Sigmoid colon (tissue), 7 donors: ENCODE results near the gene TBC1D16. TPM values are rescaled to one million over a fixed set of nuclear protein-coding genes. Genes with fewer than 3 reads are reported as not detected.

Experiments
- DNase-seq: peaks from one replicate; pipeline ENCODE4 v3.0.0-alpha.2; 2019
- H3K27ac ChIP-seq, 4 donors: fragments of 200-600 bp; sonication (generic); one replicate each; pipeline ENCODE4 v1.5.1; 2016 to 2019; ENCODE audit warnings: mild to moderate bottlenecking in 1 of 4
- H3K27me3 ChIP-seq, 3 donors: fragments of 200-600 bp; sonication (generic); one replicate each; pipeline ENCODE4 v1.5.1; 2019; ENCODE audit warnings: mild to moderate bottlenecking in 1 of 3
- H3K36me3 ChIP-seq, 4 donors: fragments of 200-600 bp; sonication (generic); one replicate each; pipeline ENCODE4 v1.5.1; 2016 to 2019
- H3K4me1 ChIP-seq, 4 donors: fragments of 200-600 bp; sonication (generic); one replicate each; pipeline ENCODE4 v1.5.1; 2017 to 2019
- H3K4me3 ChIP-seq, 4 donors: fragments of 200-600 bp; sonication (generic); one replicate each; pipeline ENCODE4 v1.5.1; 2017 to 2019; ENCODE audit warnings: mild to moderate bottlenecking in 2 of 4, moderate library complexity in 1 of 4
- H3K9me3 ChIP-seq, 4 donors: fragments of 200-600 bp in 3 of 4; sonication (generic) in 3 of 4; one replicate each; pipeline versions ENCODE4 v1.5.1 to v1.6.1; 2013 to 2019
- CTCF ChIP-seq, 4 experiments: fragments of 450-650 bp in 3 of 4; fragments of 200-600 bp in 1 of 4; IDR thresholded peaks; one replicate each; pipeline ENCODE4 v1.5.1; 2016 to 2019; ENCODE audit warnings: antibody characterized with exemption in 4 of 4, mild to moderate bottlenecking in 3 of 4, moderate library complexity in 2 of 4
- EP300 ChIP-seq, 4 donors: sonication (generic); formaldehyde crosslinking; IDR thresholded peaks; one replicate each; pipeline ENCODE4 v1.6.1; 2017; ENCODE audit warnings: antibody characterized with exemption in 4 of 4
- POLR2A ChIP-seq, 2 donors: fragments of 450-650 bp; IDR thresholded peaks; one replicate each; pipeline ENCODE4 v1.6.1; 2016; ENCODE audit warnings: antibody characterized with exemption in 2 of 2, mild to moderate bottlenecking in 2 of 2, moderate library complexity in 2 of 2
- POLR2AphosphoS5 ChIP-seq, 4 donors: sonication (generic); formaldehyde crosslinking; IDR thresholded peaks; one replicate each; pipeline ENCODE4 v1.6.1; 2017; ENCODE audit warnings: antibody characterized with exemption in 4 of 4
- WGBS, 2 donors: extraction: QIAGEN DNeasy Blood & Tissue Kit; methylation state at CpG; one replicate each; pipeline ENCODE4 v1.1.7; 2013; 5-methylcytosine and 5-hydroxymethylcytosine counted together
- intact Hi-C: fragments of 100-400 bp; cut with DNase I; formaldehyde crosslinking; loops from one replicate; pipeline ENCODE4 v1.15.1; 2023
- polyA plus RNA-seq, 3 donors: library from polyadenylated mRNA; stranded (reverse); fragments of 200-250 nt; gene quantifications; one replicate each; pipeline ENCODE4 v1.2.3, GENCODE V29; 2013
- total RNA-seq, 4 donors: library from RNA; depleted of rRNA; stranded (reverse); fragments of >200 nt; gene quantifications; one replicate each; pipeline ENCODE4 v1.1.0, GENCODE V29; 2016
- donor health status: healthy with polysubstance abuse.
- donor health status: Bipolar disorder and iron deficiency.
- donor health status: healthy.

The TBC1D16 gene
- total RNA-seq (10 to 100 TPM; 15.1 to 21.9 (median 16.2) TPM), polyA plus RNA-seq (10 to 100 TPM in 1 of 3 donors, 1 to 10 TPM in 2; 3.6 to 17.2 (median 4.2) TPM)

- Histone ChIP-seq H3K4me1 (peaks cover 0 to 24% (median 11%) of the 10 kb centered on the region in 4 donors), H3K27me3 (no peaks in the 10 kb centered on the region), H3K9me3 (no peaks in the 10 kb centered on the region), H3K36me3 (peaks cover 0 to 6% (median 2%) of the 10 kb centered on the region in 4 donors), H3K4me3 (peak within 1 kb of the TSS; percentile 66 to 87 (median 83)), H3K27ac (peak within 1 kb of the TSS; percentile 83 to 96 (median 94))
- 1% methylated on average over 46 of the region's 46 CpGs for WGBS, 2 donors
- intact Hi-C loops, result loop anchor here (1.0 to 5.0 kb wide), 5 partner anchors 27 to 227 kb away; partner anchors contain the start of genes GAA and RNF213
- TF ChIP-seq EP300 (IDR thresholded peaks at IDR 0.05) (no peak), POLR2A (IDR thresholded peaks at IDR 0.05) (no peak), CTCF (IDR thresholded peaks at IDR 0.05) (no peak), POLR2AphosphoS5 (IDR thresholded peaks at IDR 0.05) (no peak)
- DNase-seq, result no peak
These were observed at the start of gene TBC1D16 for GRCh38 chr17:80035687-80035936. Gene TBC1D16, minus strand, starts transcription at chr17:80035872. Its CDS starts 22,325 bp downstream, at chr17:80013547.

GRCh38 chr17:80084773-80085172, 49.1 kb upstream of the TBC1D16 start:
- no peak for DNase-seq
- Histone ChIP-seq H3K4me3 (no peak overlapping the region), H3K27me3 (no peaks in the 10 kb centered on the region), H3K27ac (no peak overlapping the region), H3K36me3 (no peaks in the 10 kb centered on the region), H3K9me3 (no peaks in the 10 kb centered on the region), H3K4me1 (peaks cover 0 to 8% (median 4%) of the 10 kb centered on the region in 4 donors)
- no peak for TF ChIP-seq EP300 (IDR thresholded peaks at IDR 0.05)
- no peak for TF ChIP-seq POLR2A (IDR thresholded peaks at IDR 0.05)
- no peak for TF ChIP-seq POLR2AphosphoS5 (IDR thresholded peaks at IDR 0.05)
- no peak for TF ChIP-seq CTCF (IDR thresholded peaks at IDR 0.05)
- intact Hi-C loops, result loop anchor here (5.0 kb wide), 1 partner anchor 77 kb away; no protein-coding TSS in a partner anchor
- 90 to 92% methylated on average over 15 of the region's 15 CpGs for WGBS, 2 donors

- no peak overlapping the region for H3K27ac ChIP-seq
- no peaks in the 10 kb centered on the region for H3K9me3 ChIP-seq
- H3K4me3 ChIP-seq, result no peak overlapping the region
- 81 to 82% methylated on average over 13 of the region's 13 CpGs for WGBS, 2 donors
- no peak for TF ChIP-seq POLR2AphosphoS5 (IDR thresholded peaks at IDR 0.05)
- intact Hi-C loops, result loop anchor here (5.0 kb wide), 1 partner anchor 76 kb away; no protein-coding TSS in a partner anchor
- no peaks in the 10 kb centered on the region for H3K27me3 ChIP-seq
- peaks cover 0 to 8% (median 4%) of the 10 kb centered on the region in 4 donors for H3K4me1 ChIP-seq
- H3K36me3 ChIP-seq, result no peaks in the 10 kb centered on the region
- DNase-seq, result no peak
These were observed 47.5 kb upstream of the TBC1D16 start for GRCh38 chr17:80083136-80083661.

GRCh38 chr17:80082403-80083135, 46.9 kb upstream of the TBC1D16 start:
- no peaks in the 10 kb centered on the region for H3K9me3 ChIP-seq
- H3K27me3 ChIP-seq, result no peaks in the 10 kb centered on the region
- 27 to 28% methylated on average over 20 of the region's 20 CpGs for WGBS, 2 donors
- peaks cover 0 to 8% (median 4%) of the 10 kb centered on the region in 4 donors for H3K4me1 ChIP-seq
- H3K36me3 ChIP-seq, result no peaks in the 10 kb centered on the region
- H3K4me3 ChIP-seq, result peak overlapping the region in 3 of 4 donors; percentile 1 to 23 (median 3)
- H3K27ac ChIP-seq, result no peak overlapping the region
- intact Hi-C loops, result loop anchor here (1.0 to 5.0 kb wide), 2 partner anchors 47 to 75 kb away; partner anchors contain the start of gene TBC1D16
- peak; percentile 58 to 77 (median 68) for TF ChIP-seq CTCF (IDR thresholded peaks at IDR 0.05)
- TF ChIP-seq POLR2A (IDR thresholded peaks at IDR 0.05), result no peak
- DNase-seq, result peak; percentile 82

GRCh38 chr17:80081596-80081995, 45.9 kb upstream of the TBC1D16 start:
- Histone ChIP-seq H3K36me3 (no peaks in the 10 kb centered on the region), H3K9me3 (no peaks in the 10 kb centered on the region), H3K27ac (no peak overlapping the region), H3K4me3 (no peak overlapping the region), H3K4me1 (peaks cover 0 to 8% (median 4%) of the 10 kb centered on the region in 4 donors), H3K27me3 (no peaks in the 10 kb centered on the region)
- intact Hi-C loops, result loop anchor here (5.0 kb wide), 1 partner anchor 74 kb away; no protein-coding TSS in a partner anchor
- TF ChIP-seq CTCF (IDR thresholded peaks at IDR 0.05), result no peak
- 88 to 93% methylated on average over 14 of the region's 14 CpGs for WGBS, 2 donors
- DNase-seq, result no peak
